NB4 (cell line): ENCODE measurements around the gene POU6F2.

ENCODE experiments used
- POLR2A ChIP-seq: IDR thresholded peaks from 2 replicates; pipeline ENCODE4 v1.6.1; 2011; ENCODE audit warnings: mild to moderate bottlenecking; ENCODE audit not compliant: insufficient read length; ENCODE audit errors: extremely low read depth
- TF ChIP-seq, protein P1 (sequence below): IDR thresholded peaks from one replicate; pipeline ENCODE4 v1.5.1; 2012; ENCODE audit warnings: low read depth, low read length
- TF ChIP-seq, protein P2 (sequence below): IDR thresholded peaks from 2 replicates; pipeline ENCODE4 v1.6.1; 2011; ENCODE audit warnings: low read depth, low read length

DNA sequence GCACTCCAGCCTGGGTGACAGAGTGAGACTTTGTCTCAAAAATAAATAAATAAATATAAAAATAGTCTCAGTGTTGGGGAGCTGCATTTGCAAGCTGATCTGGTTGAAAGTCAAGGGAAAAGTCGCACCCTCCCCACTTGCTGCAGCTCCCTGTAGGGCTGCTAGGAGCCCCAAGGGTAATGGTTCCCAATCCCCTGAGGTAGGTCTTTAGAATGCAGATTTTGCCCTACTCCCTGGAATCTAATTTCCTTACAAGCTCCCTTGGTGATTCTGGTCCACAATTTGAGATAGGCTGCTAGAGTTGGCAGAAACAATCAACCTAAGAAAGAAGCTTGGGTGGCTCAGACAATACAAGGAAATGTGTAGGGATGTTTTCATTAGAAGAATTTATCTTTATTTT lies 356.0 kb downstream of the POU6F2 start:
- TF ChIP-seq, protein P1, sequence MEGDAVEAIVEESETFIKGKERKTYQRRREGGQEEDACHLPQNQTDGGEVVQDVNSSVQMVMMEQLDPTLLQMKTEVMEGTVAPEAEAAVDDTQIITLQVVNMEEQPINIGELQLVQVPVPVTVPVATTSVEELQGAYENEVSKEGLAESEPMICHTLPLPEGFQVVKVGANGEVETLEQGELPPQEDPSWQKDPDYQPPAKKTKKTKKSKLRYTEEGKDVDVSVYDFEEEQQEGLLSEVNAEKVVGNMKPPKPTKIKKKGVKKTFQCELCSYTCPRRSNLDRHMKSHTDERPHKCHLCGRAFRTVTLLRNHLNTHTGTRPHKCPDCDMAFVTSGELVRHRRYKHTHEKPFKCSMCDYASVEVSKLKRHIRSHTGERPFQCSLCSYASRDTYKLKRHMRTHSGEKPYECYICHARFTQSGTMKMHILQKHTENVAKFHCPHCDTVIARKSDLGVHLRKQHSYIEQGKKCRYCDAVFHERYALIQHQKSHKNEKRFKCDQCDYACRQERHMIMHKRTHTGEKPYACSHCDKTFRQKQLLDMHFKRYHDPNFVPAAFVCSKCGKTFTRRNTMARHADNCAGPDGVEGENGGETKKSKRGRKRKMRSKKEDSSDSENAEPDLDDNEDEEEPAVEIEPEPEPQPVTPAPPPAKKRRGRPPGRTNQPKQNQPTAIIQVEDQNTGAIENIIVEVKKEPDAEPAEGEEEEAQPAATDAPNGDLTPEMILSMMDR, result no peak
- TF ChIP-seq POLR2A, result no peak
- TF ChIP-seq, protein P2, sequence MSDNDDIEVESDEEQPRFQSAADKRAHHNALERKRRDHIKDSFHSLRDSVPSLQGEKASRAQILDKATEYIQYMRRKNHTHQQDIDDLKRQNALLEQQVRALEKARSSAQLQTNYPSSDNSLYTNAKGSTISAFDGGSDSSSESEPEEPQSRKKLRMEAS, result no peak
